ENCODE results near the gene EEF2KMT. TPM values are rescaled to one million over a fixed set of nuclear protein-coding genes. Genes with fewer than 3 reads are reported as not detected.
"Not testable (repeated sequence)": the region's sequence is repeated elsewhere in the genome, so short reads cannot be mapped to it uniquely, and the experiment has no call there.

Gene EEF2KMT
- polyA plus RNA-seq, 1 donor from 2014 or later, result 18.2 TPM

DNA sequence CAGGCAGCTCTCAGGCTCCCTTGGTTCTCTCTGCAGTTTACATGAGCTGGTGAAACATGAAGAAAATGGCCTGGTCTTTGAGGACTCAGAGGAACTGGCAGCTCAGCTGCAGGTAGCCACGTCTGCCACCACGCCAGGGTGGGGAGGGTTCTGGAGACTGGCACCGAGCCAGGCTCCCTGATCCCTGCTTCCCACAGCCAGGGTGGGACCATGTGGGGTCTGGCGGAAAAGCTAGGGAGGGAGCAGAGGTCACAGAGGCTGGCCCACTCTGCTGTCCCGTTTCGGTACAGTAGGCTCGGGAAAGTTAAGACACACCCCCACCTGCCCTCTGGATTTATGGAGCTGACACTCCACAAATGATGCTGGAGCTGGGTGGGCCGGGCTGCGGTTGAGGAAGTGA, 13.9 kb downstream of the EEF2KMT start:
- not testable (repeated sequence) for H3K27me3 Mint-ChIP-seq, H3K36me3 Mint-ChIP-seq, H3K4me3 Mint-ChIP-seq, H3K9me3 Mint-ChIP-seq, H3K4me1 Mint-ChIP-seq
- peak overlapping the region in 1 of 3 donors; percentile 80 for H3K27ac Mint-ChIP-seq

GRCh38 chr16:5080996-5081395, 16.6 kb downstream of the EEF2KMT start:
- H3K27me3 Mint-ChIP-seq, H3K9me3 Mint-ChIP-seq, H3K4me1 Mint-ChIP-seq, H3K4me3 Mint-ChIP-seq, H3K36me3 Mint-ChIP-seq: not testable (repeated sequence)
- peak overlapping the region in 1 of 3 donors; percentile 16 for H3K27ac Mint-ChIP-seq

GRCh38 chr16:5080461-5080860, 17.1 kb downstream of the EEF2KMT start:
- not testable (repeated sequence) for H3K27me3 Mint-ChIP-seq, H3K9me3 Mint-ChIP-seq, H3K4me1 Mint-ChIP-seq, H3K4me3 Mint-ChIP-seq, H3K36me3 Mint-ChIP-seq
- peak overlapping the region in 1 of 3 donors; percentile 16 for H3K27ac Mint-ChIP-seq

DNA sequence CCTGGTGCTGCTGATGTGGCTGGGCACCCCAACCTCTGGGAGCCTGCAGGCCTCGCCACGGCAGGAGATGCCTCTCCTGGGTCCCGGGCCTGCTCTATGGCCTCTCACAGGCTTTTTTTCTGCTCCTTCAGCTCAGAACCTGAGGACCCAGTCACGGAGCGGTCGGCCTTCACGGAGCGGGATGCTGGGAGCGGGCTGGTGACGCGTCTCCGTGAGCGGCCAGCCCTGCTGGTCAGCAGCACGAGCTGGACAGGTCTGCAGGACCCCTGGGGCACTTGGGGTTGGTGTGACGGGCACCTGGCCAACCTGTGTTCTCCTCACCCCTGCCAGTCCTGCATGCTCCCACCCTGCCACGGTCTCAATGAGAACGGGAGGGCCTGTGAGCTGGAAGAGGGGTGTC, 19.0 kb downstream of the EEF2KMT start:
- Mint-ChIP-seq H3K4me3 (no peak overlapping the region), H3K36me3 (peaks cover 4% of the 10 kb centered on the region), H3K27ac (no peak overlapping the region), H3K9me3 (no peaks in the 10 kb centered on the region), H3K4me1 (peaks cover 0 to 4% (median 2%) of the 10 kb centered on the region in 3 donors), H3K27me3 (no peaks in the 10 kb centered on the region)

DNA sequence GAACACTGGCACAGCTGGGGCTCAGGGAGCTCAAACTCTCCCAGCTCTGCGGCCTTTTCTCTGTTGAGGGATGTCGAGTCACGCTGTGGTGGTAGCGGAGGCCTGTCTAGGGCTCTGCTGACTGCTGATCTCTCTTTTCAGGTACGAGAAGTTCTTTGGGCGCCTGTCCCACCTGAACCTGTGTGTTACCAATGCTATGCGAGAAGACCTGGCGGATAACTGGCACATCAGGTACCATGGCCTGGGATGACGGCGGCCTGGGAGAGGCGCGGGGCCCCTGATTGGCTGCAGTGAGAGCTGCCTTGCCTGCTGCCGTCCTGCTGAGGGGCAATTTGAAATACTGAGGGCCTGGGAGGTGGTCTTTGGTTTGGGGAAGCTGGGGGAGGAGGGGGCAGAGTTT, 20.3 kb downstream of the EEF2KMT start:
- peaks cover 4% of the 10 kb centered on the region for H3K36me3 Mint-ChIP-seq
- no peaks in the 10 kb centered on the region for H3K27me3 Mint-ChIP-seq

GRCh38 chr16:5075637-5076036, 22.0 kb downstream of the EEF2KMT start:
- H3K27me3 Mint-ChIP-seq, result no peaks in the 10 kb centered on the region
- no peaks in the 10 kb centered on the region for H3K9me3 Mint-ChIP-seq
- H3K4me1 Mint-ChIP-seq, result peaks cover 18 to 24% (median 23%) of the 10 kb centered on the region in 3 donors
- peaks cover 4% of the 10 kb centered on the region for H3K36me3 Mint-ChIP-seq
- H3K27ac Mint-ChIP-seq, result no peak overlapping the region
- peak overlapping the region in 1 of 4 donors; percentile 61 for H3K4me3 Mint-ChIP-seq

More for the DNA sequence above, 20.3 kb downstream of the EEF2KMT start:
- Mint-ChIP-seq H3K9me3 (no peaks in the 10 kb centered on the region), H3K4me1 (peaks cover 5 to 13% (median 12%) of the 10 kb centered on the region in 3 donors), H3K27ac (no peak overlapping the region), H3K4me3 (no peak overlapping the region)

DNA sequence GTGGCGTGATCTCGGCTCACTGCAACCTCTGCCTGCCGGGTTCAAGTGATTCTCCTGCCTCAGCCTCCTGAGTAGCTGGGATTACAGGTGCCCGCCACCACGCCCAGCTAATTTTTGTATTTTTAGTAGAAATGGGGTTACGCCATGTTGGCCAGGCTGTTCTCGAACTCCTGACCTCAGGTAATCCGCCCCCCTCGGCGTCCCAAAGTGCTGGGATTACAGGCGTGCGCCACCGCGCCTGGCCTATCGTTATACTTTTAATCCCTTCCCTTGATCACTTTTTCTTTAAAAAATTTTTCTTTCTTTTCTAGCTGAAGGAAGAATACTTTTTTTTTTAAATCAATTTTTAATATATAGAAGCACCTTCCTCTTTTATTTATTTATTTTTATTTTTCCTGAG, 23.8 kb downstream of the EEF2KMT start:
- not testable (repeated sequence) for H3K27ac Mint-ChIP-seq, H3K9me3 Mint-ChIP-seq, H3K4me3 Mint-ChIP-seq, H3K36me3 Mint-ChIP-seq, H3K27me3 Mint-ChIP-seq
- peaks cover 18 to 24% (median 23%) of the 10 kb centered on the region in 3 donors for H3K4me1 Mint-ChIP-seq

DNA sequence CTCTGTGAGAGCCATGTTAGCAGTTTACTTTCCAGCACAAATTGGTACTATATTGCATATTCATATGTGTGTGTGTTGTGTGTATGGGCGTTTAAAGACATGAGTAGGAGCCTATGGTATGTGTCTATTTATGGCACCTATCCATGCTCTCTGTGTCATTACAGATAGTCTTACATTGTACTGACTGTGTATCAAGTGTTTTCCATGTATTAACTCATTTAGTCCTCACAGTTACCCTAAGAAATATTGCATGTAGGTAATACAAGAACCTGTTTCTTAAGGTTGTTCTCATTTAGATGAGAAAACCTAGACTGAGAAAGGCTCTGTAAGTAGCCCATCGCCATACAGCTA, 24.3 kb downstream of the EEF2KMT start:
- H3K9me3 Mint-ChIP-seq, result no peaks in the 10 kb centered on the region
- peak overlapping the region in 1 of 3 donors; percentile 93 for H3K27ac Mint-ChIP-seq
- peak overlapping the region; percentile 46 to 99 (median 96) for H3K4me3 Mint-ChIP-seq
- peaks cover 18 to 24% (median 24%) of the 10 kb centered on the region in 3 donors for H3K4me1 Mint-ChIP-seq
- H3K27me3 Mint-ChIP-seq, result no peaks in the 10 kb centered on the region
- H3K36me3 Mint-ChIP-seq, result peaks cover 4% of the 10 kb centered on the region

DNA sequence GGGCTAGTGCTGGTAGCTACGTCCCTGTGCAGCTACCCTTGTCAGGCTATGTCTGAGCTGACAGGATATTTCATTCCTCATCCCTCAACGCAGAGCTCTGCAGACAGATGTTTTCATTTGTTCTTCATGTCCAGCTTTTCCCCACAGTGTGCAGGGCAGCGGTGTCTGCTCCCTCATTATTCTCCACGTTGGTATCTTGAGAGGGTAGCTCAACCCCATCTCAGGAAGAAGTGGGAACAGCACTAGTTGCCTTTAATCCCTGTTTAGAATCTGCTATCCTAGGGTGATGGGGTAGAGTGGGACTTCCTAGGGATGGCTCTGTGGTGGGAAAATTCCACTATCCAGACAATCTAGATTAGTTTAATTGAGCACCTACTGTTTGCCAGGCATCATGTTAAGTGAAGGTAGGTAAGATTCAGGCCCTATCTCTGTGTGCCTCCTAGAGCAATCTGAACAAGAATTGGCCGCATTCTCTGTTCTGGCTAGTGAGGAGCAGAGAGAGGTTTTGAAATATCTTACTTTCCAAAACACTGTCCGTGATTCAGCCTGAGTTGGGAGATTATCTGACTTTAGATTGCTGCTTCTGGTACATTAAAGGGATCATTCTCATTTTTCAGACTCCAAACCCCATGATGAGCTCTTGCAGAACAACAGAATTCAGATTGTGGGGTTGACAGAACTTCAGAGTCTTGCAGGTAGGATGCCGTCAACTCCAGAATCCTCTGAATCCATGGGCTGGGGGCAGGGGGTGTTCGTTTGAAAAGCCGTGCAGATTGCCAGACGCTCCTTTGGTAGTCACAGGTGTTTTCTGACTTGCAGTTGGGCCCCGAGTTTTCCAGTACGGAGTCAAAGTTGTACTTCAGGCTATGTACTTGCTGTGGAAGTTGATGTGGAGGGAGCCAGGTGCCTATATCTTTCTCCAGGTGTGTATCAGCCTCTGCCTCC, 25.0 kb downstream of the EEF2KMT start:
- Mint-ChIP-seq H3K9me3 (no peaks in the 10 kb centered on the region), H3K27ac (peak overlapping the region; percentile 89 to 98 (median 93)), H3K36me3 (peaks cover 4% of the 10 kb centered on the region), H3K4me1 (peaks cover 18 to 24% (median 24%) of the 10 kb centered on the region in 3 donors), H3K4me3 (peak overlapping the region; percentile 96 to 99 (median 97)), H3K27me3 (no peaks in the 10 kb centered on the region)

- Mint-ChIP-seq H3K27ac (peak within 1 kb of the TSS; percentile 89 to 98 (median 93)), H3K4me3 (peak within 1 kb of the TSS; percentile 96 to 99 (median 97)), H3K9me3 (no peaks in the 10 kb centered on the region), H3K4me1 (peaks cover 18 to 24% (median 24%) of the 10 kb centered on the region in 3 donors), H3K27me3 (no peaks in the 10 kb centered on the region), H3K36me3 (peaks cover 4% of the 10 kb centered on the region)
Measured at GRCh38 chr16:5071681-5072333, 25.8 kb downstream of the EEF2KMT start, which contains the start of gene ALG1. ALG1 (plus strand) TSS chr16:5071843; CDS start chr16:5071850, 7 bp downstream.

GRCh38 chr16:5071341-5071680, 26.3 kb downstream of the EEF2KMT start:
- H3K27me3 Mint-ChIP-seq, result no peaks in the 10 kb centered on the region
- peaks cover 18 to 24% (median 24%) of the 10 kb centered on the region in 3 donors for H3K4me1 Mint-ChIP-seq
- H3K27ac Mint-ChIP-seq, result peak overlapping the region; percentile 89 to 98 (median 93)
- H3K36me3 Mint-ChIP-seq, result peaks cover 4% of the 10 kb centered on the region
- H3K4me3 Mint-ChIP-seq, result peak overlapping the region; percentile 96 to 99 (median 97)
- H3K9me3 Mint-ChIP-seq, result no peaks in the 10 kb centered on the region

DNA sequence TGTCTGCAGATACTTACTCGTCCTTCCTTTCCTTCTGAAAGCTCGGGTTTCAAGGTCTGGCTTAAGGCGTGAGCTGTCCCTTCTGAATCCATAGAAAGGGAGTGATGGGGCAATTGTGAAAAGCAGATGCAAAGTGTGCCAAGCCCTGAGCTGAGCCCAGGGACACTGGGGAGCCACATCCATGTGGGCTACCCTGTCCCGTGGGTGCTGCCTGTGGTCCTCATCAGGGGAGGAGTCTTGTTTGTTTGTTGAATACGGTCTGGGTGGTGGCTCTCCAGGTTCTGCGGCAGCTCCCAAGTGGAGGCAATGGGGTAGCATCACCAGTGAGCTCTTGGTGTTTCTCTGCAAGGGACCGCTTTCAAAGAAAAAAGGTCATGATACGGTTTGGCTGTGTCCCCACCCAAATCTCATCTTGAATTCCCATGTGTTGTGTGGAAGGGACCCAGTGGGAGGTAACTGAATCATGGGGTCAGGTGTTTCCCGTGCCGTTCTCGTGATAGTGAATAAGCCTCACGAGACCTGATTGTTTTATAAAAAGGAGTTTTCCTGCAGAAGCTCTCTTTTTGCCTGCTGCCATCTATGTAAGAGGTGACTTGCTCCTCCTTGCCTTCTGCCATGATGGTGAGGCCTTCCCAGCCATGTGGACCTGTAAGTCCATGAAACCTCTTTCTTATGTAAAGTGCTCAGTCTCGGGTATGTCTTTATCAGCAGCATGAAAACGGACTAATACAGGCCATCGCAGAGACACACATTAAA, 27.0 kb downstream of the EEF2KMT start:
- Mint-ChIP-seq H3K27ac (peak overlapping the region; percentile 89 to 98 (median 93)), H3K9me3 (no peaks in the 10 kb centered on the region), H3K36me3 (peaks cover 4% of the 10 kb centered on the region), H3K4me3 (peak overlapping the region in 3 of 4 donors; percentile 48 to 96 (median 73)), H3K4me1 (peaks cover 18 to 24% (median 24%) of the 10 kb centered on the region in 3 donors), H3K27me3 (no peaks in the 10 kb centered on the region)

- no peaks in the 10 kb centered on the region for H3K27me3 Mint-ChIP-seq
- peak overlapping the region in 2 of 3 donors; percentile 16 to 93 for H3K27ac Mint-ChIP-seq
- H3K4me1 Mint-ChIP-seq, result peaks cover 18 to 24% (median 22%) of the 10 kb centered on the region in 3 donors
- H3K4me3 Mint-ChIP-seq, result peak overlapping the region in 2 of 4 donors; percentile 22 to 63
- no peaks in the 10 kb centered on the region for H3K9me3 Mint-ChIP-seq
- no peaks in the 10 kb centered on the region for H3K36me3 Mint-ChIP-seq
Measured at GRCh38 chr16:5069854-5070253, 27.7 kb downstream of the EEF2KMT start.

- H3K27me3 Mint-ChIP-seq, result no peaks in the 10 kb centered on the region
- H3K4me1 Mint-ChIP-seq, result peaks cover 18 to 23% (median 20%) of the 10 kb centered on the region in 3 donors
- H3K4me3 Mint-ChIP-seq, result no peak overlapping the region
- H3K36me3 Mint-ChIP-seq, result no peaks in the 10 kb centered on the region
- H3K27ac Mint-ChIP-seq, result no peak overlapping the region
- no peaks in the 10 kb centered on the region for H3K9me3 Mint-ChIP-seq
Measured at GRCh38 chr16:5069048-5069447, 28.5 kb downstream of the EEF2KMT start.

GRCh38 chr16:5066511-5066910, 31.1 kb downstream of the EEF2KMT start:
- Mint-ChIP-seq H3K9me3 (no peaks in the 10 kb centered on the region), H3K4me3 (no peak overlapping the region), H3K27ac (no peak overlapping the region), H3K4me1 (peaks cover 5 to 7% (median 6%) of the 10 kb centered on the region in 3 donors), H3K36me3 (no peaks in the 10 kb centered on the region), H3K27me3 (no peaks in the 10 kb centered on the region)

Data from IgD-negative memory B cell (primary cell).